Suprapubic skin (tissue), 4 donors: ENCODE data around the gene ICAM5. TPM values are rescaled to one million over a fixed set of nuclear protein-coding genes. Genes with fewer than 3 reads are reported as not detected.

Experiments used
- DNase-seq, 2 donors: peaks; one replicate each; pipeline ENCODE4 v3.0.0-alpha.2; 2019; ENCODE audit warnings: low spot score in 2 of 2
- H3K27ac ChIP-seq: fragments of 200-600 bp; sonication (generic); one replicate; pipeline ENCODE4 v1.5.1; 2019
- H3K27me3 ChIP-seq: fragments of 200-600 bp; sonication (generic); one replicate; pipeline ENCODE4 v1.5.1; 2019
- H3K36me3 ChIP-seq: fragments of 200-600 bp; sonication (generic); one replicate; pipeline ENCODE4 v1.5.1; 2019
- H3K4me1 ChIP-seq: fragments of 200-600 bp; sonication (generic); one replicate; pipeline ENCODE4 v1.5.1; 2019
- H3K4me3 ChIP-seq: fragments of 200-600 bp; sonication (generic); one replicate; pipeline ENCODE4 v1.5.1; 2019; ENCODE audit warnings: mild to moderate bottlenecking
- H3K9me3 ChIP-seq: fragments of 200-600 bp; sonication (generic); one replicate; pipeline ENCODE4 v1.5.1; 2019
- CTCF ChIP-seq, 2 donors: fragments of 200-600 bp in 1 of 2; fragments of 450-650 bp in 1 of 2; sonication (generic) in 1 of 2; IDR thresholded peaks; one replicate each; pipeline ENCODE4 v1.5.1; 2016 to 2019; ENCODE audit warnings: antibody characterized with exemption in 2 of 2, mild to moderate bottlenecking in 1 of 2, moderate library complexity in 1 of 2
- EP300 ChIP-seq: sonication (generic); formaldehyde crosslinking; IDR thresholded peaks from one replicate; pipeline ENCODE4 v1.6.1; 2017; ENCODE audit warnings: antibody characterized with exemption
- POLR2A ChIP-seq, 2 donors: fragments of 450-650 bp; IDR thresholded peaks; one replicate each; pipeline ENCODE4 v1.6.1; 2017; ENCODE audit warnings: antibody characterized with exemption in 2 of 2, mild to moderate bottlenecking in 2 of 2, moderate library complexity in 2 of 2
- POLR2AphosphoS5 ChIP-seq, 3 donors: sonication (generic); formaldehyde crosslinking; IDR thresholded peaks; one replicate each; pipeline ENCODE4 v1.6.1; 2017; ENCODE audit warnings: antibody characterized with exemption in 3 of 3
- WGBS: methylation state at CpG from one replicate; pipeline ENCODE4 v1.1.5; 2018; 5-methylcytosine and 5-hydroxymethylcytosine counted together
- total RNA-seq, 4 donors: library from RNA; depleted of rRNA; stranded (reverse); fragments of >200 nt; gene quantifications; one replicate each; pipeline ENCODE4 v1.1.0, GENCODE V29; 2016

Gene ICAM5
- total RNA-seq, 4 donors from 2014 or later: 0.21 to 0.97 (median 0.62) TPM; not detected in 1

DNA sequence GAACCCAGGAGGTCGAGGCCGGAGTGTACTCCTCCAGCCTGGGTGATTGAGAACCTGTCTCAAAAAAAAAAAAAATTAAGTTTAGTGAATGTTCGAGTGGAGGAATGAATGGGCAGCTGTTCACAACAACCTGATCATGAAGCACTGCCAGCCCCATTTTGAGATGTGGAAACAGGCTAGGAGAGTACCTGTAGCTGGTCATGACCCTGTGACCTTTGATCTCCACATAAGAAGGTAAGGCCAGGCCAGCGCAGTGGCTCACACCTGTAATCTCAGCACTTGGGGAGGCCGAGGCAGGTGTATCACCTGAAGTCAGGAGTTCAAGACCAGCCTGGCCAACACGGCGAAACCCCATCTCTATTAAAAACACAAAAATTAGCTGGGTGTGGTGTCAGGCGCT, 36.0 kb downstream of the ICAM5 start:
- Histone ChIP-seq H3K36me3 (peaks cover 97% of the 10 kb centered on the region), H3K4me3 (no peak overlapping the region), H3K27ac (no peak overlapping the region), H3K4me1 (no peaks in the 10 kb centered on the region), H3K9me3 (no peaks in the 10 kb centered on the region), H3K27me3 (no peaks in the 10 kb centered on the region)
- no peak for TF ChIP-seq EP300
- TF ChIP-seq CTCF (IDR thresholded peaks at IDR 0.05): no peak
- TF ChIP-seq POLR2A (IDR thresholded peaks at IDR 0.05): no peak
- TF ChIP-seq POLR2AphosphoS5 (IDR thresholded peaks at IDR 0.05): no peak
- DNase-seq: no peak
- 91% methylated on average over 8 of the region's 8 CpGs for WGBS

DNA sequence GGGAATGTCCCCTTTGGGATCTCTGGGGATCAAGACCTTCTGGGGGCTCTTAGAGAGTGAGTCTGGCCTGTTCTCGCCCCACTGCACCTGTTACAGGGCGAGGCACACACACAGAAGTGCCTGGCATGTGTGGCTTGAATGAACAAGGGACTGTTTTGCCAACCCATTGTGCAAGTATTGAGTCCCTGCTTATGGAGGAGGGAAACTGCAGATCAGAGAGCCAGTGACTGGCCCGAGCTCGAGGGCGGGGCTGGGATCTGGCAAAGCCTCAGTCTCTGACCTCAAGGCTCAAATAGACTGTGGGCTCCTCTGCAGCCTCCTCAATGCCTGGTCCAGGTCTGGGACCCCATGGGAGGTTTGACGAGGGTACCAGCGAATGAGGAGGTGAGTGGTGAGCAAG, 38.0 kb downstream of the ICAM5 start:
- H3K36me3 ChIP-seq: peaks cover 76% of the 10 kb centered on the region
- no peaks in the 10 kb centered on the region for H3K27me3 ChIP-seq
- H3K4me1 ChIP-seq: peaks cover 13% of the 10 kb centered on the region
- no peak for DNase-seq
- WGBS: 86% methylated on average over 5 of the region's 7 CpGs
- no peaks in the 10 kb centered on the region for H3K9me3 ChIP-seq
- no peak overlapping the region for H3K27ac ChIP-seq
- TF ChIP-seq POLR2AphosphoS5 (IDR thresholded peaks at IDR 0.05) (no peak), POLR2A (IDR thresholded peaks at IDR 0.05) (no peak), EP300 (no peak), CTCF (IDR thresholded peaks at IDR 0.05) (no peak)
- H3K4me3 ChIP-seq: no peak overlapping the region

GRCh38 chr19:10328558-10329429, 39.0 kb downstream of the ICAM5 start:
- peaks cover 17% of the 10 kb centered on the region for H3K4me1 ChIP-seq
- H3K36me3 ChIP-seq: peaks cover 66% of the 10 kb centered on the region
- H3K27me3 ChIP-seq: no peaks in the 10 kb centered on the region
- no peak for TF ChIP-seq EP300
- no peak for TF ChIP-seq POLR2A (IDR thresholded peaks at IDR 0.05)
- no peak for TF ChIP-seq POLR2AphosphoS5 (IDR thresholded peaks at IDR 0.05)
- H3K27ac ChIP-seq: no peak overlapping the region
- no peak overlapping the region for H3K4me3 ChIP-seq
- H3K9me3 ChIP-seq: no peaks in the 10 kb centered on the region
- WGBS: 93% methylated on average over 20 of the region's 41 CpGs
- DNase-seq: no peak

DNA sequence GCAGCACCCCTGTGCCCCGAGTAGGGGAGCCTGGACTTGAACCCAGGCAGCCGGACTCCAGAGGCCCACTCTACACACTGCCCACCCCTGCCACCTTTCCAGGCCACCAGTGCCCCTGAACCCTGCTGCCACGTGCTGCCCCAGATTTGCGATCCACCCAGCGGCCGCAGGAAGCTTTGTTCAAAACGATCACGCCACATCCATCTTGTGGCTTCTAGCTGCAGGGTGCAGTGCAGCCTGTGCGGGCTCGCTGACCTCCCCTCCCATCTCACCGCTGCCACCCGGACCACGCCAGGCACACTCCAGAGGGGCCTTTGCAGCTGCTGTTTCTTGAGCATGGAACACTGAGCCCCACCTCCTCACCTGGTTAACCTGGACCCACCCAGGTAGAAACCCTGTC, 39.8 kb downstream of the ICAM5 start:
- 95% methylated on average over 13 of the region's 13 CpGs for WGBS
- Histone ChIP-seq H3K9me3 (no peaks in the 10 kb centered on the region), H3K27ac (no peak overlapping the region), H3K4me3 (no peak overlapping the region), H3K27me3 (no peaks in the 10 kb centered on the region), H3K4me1 (peaks cover 25% of the 10 kb centered on the region), H3K36me3 (peaks cover 59% of the 10 kb centered on the region)
- TF ChIP-seq CTCF (IDR thresholded peaks at IDR 0.05) (no peak), POLR2AphosphoS5 (IDR thresholded peaks at IDR 0.05) (no peak), POLR2A (IDR thresholded peaks at IDR 0.05) (no peak), EP300 (no peak)
- DNase-seq: no peak

- Histone ChIP-seq H3K9me3 (no peaks in the 10 kb centered on the region), H3K27me3 (no peaks in the 10 kb centered on the region), H3K4me3 (peak overlapping the region; percentile 85), H3K27ac (no peak overlapping the region), H3K4me1 (peaks cover 31% of the 10 kb centered on the region), H3K36me3 (peaks cover 32% of the 10 kb centered on the region)
- DNase-seq: no peak
- TF ChIP-seq EP300: no peak
- no peak for TF ChIP-seq CTCF (IDR thresholded peaks at IDR 0.05)
- 36% methylated on average over 18 of the region's 18 CpGs for WGBS
These were observed 42.6 kb downstream of the ICAM5 start for GRCh38 chr19:10332158-10332964.
